Head of caudate nucleus (tissue), 42 donors: ENCODE measurements around the gene HRH1.
"Not testable (repeated sequence)": the region's sequence is repeated elsewhere in the genome, so short reads cannot be mapped to it uniquely, and the experiment has no call there.

Experiments
- DNase-seq, 42 donors: peaks; one replicate each; pipeline versions ENCODE4 v3.0.0 to v3.0.0-alpha.2; 2020 to 2021; ENCODE audit warnings: mixed read lengths in 7 of 42
- intact Hi-C: fragments of 100-400 bp; cut with DNase I; formaldehyde crosslinking; loops from one replicate; pipeline ENCODE4 v1.15.0; 2022

HRH1 gene

DNA sequence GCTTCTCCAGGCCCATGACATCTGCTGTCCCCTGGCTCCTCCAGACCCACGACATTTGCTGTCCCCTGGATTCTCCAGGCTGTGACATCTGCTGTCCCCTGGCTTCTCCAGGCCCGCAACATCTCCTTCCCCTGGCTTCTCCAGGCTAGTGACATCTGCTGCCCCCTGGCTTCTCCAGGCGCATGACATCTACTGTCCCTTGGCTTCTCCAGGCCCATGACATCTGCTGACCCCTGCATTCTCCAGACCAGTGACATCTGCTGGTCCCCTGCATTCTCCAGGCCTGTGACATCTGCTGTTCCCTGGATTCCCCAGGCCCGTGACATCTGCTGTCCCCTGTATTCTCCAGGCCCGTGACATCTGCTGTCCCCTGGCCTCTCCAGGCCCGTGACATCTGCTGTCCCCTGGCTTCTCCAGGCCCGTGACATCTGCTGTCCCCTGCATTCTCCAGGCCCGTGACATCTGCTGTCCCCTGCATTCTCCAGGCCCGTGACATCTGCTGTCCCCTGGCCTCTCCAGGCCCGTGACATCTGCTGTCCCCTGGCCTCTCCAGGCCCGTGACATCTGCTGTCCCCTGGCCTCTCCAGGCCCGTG, 12.6 kb downstream of the HRH1 start:
- DNase-seq, intact Hi-C loops: not testable (repeated sequence)

DNA sequence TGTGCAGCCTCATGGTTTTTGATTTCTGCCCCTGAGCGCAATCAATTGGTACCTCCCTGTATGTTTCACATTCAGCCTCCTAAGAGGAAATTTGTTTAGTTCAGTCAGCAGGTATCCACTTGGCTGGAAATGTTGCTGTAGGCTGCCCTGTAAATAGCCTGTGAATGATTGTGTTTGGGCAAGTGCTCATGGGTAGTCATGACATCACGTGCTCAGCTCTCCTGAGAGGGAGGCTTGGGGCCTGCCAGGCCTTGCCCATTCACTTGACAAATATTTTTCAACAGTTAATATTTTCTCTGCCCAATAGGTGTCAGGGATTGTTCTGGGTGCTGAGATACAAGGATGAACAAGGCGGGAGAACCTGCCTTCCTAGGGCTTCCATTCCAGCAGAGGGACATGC, 13.3 kb downstream of the HRH1 start:
- no peak for DNase-seq
- intact Hi-C loops = no loop called here

DNA sequence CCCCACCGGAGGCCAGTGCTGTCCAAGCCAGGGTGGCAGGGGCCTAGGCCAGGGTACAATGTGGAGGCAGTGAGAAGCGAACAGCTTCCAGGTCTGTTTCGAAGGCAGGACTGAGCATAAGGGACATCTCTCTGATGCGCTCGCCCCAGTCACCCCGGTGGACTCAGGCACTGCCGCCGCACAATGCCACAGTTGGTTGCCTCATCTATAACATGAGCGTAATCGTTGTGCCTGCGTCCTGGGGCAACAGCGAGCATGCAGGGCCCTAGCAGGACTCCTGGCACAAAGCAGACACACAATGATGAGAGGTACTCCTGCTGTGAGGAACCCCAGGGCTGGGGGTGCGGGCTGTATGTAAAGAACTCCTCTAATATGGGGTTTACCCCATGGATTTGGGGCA, 14.1 kb downstream of the HRH1 start:
- DNase-seq = no peak
- intact Hi-C loops = no loop called here

DNA sequence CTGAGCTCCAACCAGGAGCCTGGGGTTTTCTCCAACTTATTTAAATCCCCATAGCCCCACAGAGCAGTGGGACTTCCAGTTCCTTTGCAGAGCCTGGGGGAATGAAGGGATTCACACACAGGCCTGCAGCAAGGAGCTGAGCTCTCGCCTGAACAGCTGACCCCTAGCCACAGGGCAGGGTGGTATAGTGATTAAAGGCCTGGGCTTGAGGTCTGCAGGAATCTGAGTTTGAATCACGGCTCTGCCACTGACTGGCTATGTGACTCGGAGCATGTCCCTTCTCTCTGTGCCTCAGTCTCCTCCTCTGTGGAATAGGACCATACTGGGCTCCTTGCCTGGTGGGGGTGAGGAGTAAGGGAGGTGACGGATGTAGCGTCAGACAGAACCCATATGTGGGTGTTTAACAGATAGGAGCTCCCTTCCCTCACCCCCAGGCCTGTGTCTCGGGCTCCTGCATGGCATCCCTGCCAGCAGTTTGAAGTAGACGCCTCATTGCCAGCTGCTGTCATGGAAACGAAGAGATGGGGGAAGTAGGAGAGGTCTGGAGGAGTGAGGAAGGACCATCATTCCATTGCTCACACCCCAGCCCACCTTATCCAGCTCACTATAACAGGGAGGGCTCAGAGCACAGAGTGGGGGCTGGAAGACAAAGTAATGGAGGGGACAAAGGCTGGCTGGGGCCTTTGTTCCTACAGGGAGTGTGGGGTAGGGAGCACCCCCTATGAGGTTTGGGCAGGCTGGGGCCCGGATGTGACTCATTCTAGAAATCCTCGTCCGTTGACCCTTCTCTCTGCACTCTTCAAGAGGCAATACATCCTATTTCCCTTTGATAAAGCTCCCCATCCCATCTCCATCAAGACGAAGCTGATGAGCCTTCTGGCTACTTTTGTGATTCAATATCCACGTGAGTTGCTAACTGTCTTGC, 14.8 kb downstream of the HRH1 start:
- DNase-seq = peak in 20 of 42 donors; percentile 11 to 59 (median 24)
- intact Hi-C loops = no loop called here

DNA sequence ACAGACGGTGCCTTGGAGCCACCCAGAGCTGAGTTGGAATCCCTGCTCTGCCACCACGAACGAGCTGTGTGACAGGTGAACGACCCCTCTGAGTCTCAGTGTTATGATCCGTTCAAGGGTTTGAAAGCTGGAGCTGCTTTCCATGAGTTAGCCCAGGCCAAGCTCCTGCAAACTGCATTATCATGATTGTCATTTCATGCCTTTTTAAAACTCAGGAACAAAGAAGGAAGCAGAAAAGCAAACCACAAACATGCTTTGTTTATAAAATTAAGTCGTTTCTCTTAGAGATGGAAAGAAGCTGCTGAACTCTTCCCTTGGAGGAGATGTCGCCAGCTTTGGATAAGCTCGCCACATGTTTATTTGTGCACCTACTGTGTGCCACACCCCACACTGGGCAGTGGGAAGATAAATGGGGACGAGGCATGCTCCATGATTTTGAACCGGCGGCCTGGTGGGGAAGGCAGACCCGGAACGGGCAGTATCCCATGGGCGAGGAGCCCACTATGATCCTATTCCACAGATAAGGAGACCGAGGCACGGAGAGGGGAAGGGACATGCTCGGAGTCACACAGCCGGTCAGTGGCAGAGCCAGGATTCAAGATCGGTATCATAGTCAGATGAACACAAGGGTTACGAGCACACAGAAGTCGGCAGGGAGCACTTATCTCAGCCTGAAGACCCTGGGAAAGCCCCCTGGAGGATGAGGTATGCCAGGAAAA, 15.9 kb downstream of the HRH1 start:
- DNase-seq = no peak
- intact Hi-C loops = no loop called here

DNA sequence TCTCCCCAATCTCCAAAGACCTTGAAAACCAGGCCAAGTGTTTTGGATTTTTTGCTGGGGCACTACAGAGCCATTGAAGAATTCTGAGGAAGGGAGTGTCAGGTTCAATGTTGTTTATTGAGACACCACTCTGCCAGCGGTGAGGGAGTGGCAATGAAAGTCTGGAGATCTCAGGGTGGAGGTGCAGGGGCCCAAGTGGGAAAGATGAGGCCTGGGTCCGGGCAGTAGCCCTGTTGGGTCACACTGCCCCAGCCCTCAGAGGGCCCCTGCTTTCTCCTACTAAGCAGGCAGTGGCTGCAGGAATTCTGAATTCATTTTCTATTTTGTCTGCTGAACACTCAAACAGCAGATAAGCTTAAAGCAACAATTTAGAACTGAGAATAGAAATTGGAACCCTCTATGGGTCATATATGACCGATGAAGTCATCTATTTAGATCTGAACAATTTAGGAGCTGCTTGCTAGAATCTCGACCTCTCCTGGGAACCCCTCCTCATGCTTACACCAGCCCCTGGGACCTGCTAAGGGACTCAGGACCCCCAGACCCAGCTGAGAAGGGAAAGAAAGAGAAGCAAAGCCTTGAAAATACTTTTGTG, 17.9 kb downstream of the HRH1 start:
- DNase-seq = no peak

DNA sequence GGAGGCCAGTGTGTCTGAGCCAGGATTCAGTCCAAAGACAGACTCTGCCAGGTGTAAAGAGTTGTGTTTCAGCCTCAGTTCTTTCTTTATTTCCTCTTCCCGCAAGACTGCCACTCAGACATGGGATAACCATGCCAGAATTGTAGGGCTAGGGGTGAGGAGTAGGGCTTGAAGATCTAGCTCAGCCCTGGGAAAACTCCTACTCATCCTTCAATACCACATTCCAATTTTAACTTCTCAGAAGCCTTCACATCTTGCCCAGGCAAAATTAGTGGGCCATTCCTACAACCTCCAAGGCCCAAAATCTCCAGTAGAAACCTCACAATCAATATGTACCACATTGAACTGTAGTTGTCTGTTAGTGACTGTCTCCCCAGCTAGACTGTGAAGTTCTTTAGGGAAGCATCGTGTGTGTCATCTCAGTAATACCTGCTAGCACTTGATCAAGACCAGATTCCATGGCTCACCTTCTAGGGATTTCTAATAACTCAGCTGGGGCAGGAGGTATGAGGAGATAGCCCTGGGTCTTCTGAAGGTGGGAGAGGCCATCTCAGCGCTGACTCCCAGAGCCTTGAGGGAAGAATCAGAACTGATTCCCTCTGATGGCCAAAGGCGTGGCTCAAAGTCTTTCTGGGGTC, 19.7 kb downstream of the HRH1 start:
- intact Hi-C loops = no loop called here
- DNase-seq = no peak

More for the DNA sequence above, 17.9 kb downstream of the HRH1 start:
- intact Hi-C loops = no loop called here

DNA sequence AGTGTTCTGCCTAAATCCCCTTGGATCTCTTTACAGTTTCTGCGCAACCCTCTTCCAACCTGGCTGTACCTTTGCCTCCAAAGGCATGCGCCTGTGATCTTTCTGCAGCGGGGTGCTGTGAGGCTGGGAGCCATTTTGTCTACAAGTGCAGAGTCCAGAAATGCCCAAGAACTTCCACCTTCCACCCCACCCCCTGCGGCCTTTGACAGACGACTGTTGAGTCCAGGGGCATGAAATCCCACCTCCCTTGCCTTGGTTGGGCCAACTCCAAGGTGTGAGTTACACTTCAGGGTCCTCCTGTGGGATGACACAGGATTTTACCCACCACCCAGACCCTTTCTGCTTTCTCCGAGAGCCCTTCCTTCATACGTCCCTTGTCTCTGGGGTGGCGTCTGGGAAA, 24.1 kb downstream of the HRH1 start:
- no peak for DNase-seq

DNA sequence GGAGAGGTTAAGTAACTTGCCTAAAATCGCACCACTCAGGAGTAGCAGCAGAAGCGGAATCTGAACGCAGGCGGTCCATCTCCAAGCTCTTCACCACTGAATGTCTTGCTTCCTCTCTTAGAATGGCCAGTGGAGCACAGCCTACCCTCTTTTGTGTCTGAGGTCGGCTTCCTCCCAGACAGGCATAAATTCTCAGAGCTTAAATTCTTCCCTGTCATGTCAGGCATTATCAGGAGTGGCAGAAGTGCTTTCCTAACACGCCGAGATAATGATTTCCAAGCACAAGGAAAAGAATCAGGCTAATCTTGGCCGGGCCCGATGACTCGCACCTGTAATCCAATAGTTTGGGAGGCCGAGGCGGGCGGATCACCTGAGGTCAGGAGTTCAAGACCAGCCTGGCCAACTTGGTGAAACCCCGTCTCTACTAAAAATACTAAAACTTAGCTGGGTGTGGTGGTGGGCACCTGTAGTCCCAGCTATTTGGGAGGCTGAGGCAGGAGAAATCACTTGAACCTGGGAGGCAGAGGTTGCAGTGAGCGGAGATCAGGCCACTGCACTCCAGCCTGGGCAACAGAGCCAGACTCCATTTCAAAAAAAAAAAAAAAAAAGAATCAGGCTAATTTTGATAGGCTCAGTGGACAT, 30.2 kb downstream of the HRH1 start:
- DNase-seq, intact Hi-C loops: not testable (repeated sequence)

More for the DNA sequence above, 24.1 kb downstream of the HRH1 start:
- intact Hi-C loops = no loop called here

DNA sequence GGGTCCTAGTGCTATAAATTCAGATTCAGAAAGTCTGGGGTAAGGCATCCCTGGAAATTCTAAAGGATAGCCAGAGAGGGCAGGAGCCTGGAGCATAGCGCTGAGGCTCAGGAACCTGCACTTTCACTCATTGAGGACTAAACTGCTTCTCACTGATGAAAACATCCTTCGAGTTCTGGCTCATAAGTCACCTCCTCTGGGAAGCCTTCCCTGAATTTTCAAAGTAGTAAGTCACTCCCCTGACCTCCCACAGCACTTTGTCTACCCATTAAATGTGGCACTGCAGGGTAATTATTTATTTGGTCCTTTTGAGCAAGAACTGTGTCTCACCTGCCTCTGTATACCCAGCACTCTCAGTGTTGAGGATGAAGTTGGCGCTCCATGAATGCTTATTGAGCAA, 30.9 kb downstream of the HRH1 start:
- no peak for DNase-seq
- intact Hi-C loops = no loop called here

DNA sequence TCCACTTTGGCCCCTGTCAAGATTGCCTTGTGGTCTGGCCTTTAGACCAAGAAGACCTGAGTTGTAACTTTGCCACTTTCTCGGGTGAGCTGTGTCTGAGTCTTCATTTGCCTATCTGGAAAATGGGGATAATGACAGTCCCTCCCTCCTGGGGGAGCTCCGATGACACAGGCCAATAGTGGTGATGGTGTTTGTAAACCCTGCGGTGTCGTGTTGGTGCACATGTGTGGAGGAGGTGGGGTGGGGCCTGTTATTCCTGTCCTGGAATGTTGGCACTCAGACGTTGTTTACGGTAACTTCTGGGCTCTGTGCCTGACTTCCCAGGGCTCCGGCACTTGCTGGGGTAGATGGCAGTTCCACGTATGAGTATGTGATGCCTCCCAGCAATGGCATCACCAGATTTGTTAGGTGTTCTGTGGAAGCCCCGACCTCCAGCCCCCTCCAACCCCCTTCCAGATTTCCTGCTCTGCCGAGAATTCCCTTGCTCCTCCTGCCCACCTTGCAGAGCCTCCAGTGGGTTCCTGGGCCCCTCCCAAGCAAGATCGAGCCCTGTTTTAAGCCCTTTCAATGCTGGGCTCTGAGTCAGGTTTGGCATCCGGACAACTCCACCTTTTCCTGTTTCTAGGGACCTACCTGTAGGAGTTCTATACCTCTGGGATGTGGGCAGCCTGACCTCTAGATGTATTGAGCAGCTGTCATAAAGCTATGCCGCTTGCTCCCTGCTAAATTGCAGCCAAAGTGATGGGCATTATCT, 31.4 kb downstream of the HRH1 start:
- intact Hi-C loops = no loop called here
- DNase-seq = no peak

DNA sequence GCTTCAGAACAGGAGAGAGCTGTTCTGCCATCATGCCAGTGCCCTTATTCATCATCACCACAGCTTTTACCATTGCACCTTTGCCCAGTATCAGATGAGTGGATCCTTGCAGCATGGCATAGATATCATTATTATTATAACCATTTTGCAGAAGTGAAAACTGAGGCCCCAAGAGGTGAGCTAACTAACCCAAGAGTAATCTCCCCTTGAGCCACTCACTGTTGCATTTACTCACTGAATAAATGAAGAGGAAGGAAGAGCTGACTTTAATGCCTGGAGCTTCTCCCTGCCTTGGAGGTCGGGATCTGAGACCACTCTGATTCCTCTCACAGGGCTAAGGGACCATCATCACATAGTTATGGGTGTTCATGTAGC, 32.0 kb downstream of the HRH1 start:
- intact Hi-C loops = no loop called here
- no peak for DNase-seq

DNA sequence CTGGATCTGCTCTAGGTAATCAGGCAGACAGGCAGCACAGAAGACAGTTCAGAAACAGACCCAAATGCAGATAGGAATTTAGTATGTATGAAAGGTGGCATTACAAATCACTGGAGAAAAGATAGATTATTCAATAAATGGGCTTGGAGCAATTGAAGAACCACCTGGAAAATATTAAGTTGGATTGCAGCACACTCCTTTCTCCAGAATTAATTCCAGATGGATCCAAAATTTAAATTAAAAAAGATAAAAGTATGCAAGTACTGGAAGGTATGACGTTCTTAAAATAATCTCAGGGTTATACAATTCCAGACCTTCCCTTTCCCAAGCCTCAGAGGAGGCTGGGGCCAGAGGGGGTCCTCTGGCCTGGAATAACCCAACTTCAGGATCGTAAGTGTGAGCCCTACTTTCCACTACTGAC, 32.5 kb downstream of the HRH1 start:
- DNase-seq = no peak
- intact Hi-C loops = no loop called here

DNA sequence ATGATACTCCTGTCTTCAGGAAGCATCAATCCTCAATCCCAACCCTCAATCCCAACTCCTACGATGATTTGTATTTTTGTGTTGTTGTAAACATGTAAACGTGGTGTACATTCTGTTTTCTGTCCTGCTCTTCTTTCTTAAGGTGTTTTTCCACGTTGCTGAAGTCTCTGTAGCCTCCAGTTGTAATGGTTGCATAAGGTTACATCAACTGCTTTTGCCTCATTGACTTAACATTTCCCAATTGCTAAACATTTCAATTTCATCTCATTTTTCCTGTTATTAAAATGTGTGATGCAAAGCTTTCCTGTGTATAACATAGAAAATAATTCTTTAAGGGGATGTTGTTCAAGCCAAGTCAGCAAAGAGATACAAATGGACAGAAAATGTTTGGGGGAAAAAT, 33.4 kb downstream of the HRH1 start:
- intact Hi-C loops = no loop called here
- DNase-seq = no peak

DNA sequence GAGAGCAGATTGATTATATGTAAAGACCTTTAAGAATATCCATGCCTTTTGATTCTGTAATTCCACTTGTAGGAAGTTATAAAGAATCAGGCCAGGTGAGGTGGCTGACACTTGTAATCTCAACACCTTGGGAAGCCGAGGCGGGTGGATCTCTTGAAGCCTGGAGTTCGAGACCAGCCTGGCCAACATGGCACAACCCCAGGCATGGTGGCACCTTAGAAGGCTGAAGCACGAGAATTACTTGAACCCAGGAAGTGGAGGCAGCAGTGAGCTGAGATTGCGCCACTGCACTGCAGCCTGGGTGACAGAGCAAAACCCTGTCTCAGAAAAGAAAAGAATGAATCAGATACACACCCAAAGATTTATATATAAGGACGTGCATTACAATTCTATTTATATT, 33.9 kb downstream of the HRH1 start:
- intact Hi-C loops = no loop called here
- DNase-seq = no peak

DNA sequence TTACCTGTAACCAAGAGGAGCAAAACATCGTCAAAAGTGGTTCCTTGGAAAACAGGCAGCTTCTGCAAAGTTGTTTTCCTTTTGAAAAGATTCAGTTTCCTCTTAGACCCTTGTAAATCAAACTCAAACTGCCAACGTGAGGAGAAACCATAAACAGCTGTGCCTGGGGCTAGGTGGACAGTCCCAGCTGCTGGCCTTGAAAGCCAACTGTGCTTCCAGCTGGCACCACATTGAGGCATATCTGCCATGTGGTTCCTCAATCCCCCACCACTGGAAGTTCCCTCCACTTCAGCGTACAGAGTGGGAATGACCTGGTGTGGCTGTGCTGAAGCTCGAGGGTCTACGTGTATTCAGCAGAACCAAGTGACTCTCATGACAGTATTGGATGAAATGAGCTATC, 40.9 kb downstream of the HRH1 start:
- intact Hi-C loops = no loop called here
- peak in 1 of 42 donors; percentile 11 for DNase-seq

DNA sequence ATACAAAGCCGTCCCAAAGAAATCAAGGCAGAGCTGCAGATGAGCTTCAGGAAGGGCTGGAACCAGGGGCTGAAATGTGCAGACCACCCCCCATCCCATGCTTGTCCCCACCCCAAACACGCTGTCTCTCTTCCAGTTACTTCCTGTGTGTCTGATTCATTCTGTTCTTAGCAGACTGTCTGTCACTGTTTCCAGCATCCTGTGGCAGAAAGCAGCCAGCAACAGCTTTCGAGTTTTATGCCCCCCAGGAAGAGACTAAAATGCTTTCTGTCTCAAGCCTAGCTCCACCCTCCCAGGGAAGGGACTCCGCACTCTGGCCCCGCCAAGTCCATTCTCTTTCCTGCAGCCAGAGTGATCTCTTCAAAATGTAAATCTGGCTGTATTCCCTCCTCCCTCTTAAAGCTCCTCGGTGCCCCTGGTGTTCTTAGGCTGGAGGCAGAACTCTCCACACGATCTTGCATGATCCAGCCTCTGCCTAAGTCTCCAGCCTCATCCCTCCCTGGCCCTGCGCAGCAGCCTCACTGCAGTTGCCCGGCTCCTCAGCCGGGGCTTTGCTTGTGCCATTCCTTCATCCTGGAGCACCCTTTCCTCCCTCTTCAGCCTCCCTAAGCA, 41.5 kb downstream of the HRH1 start:
- DNase-seq = no peak
- intact Hi-C loops = no loop called here

DNA sequence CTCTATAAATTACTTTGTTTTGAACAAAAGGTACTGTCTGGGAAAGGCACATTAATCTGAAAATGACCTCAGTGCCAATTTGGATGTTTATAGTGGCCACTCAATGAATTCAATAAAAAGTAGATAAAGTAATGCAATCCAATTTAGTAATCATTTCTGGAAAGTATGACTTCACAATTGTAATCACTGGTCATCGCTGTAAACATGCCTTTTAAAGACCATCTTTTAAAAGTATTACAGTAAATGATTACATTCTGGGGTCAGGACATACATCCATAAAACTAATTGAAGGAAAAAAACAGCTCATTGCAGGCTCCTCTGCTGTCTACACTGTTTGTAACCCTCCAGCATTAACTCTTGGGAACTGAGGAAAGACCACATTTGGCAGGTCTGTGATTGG, 43.2 kb downstream of the HRH1 start:
- intact Hi-C loops = no loop called here
- no peak for DNase-seq
